K562 (cell line): ENCODE measurements around the gene CPPED1. TPM values are rescaled to one million over a fixed set of nuclear protein-coding genes. Genes with fewer than 3 reads are reported as not detected.

ENCODE experiments used
- CBX3 ChIP-seq, 2 experiments: IDR thresholded peaks; 1 replicate in 1 of 2; 2 replicates in 1 of 2; pipeline ENCODE4 v1.6.1; 2012; ENCODE audit warnings: inconsistent platforms in 2 of 2, low read length in 2 of 2, borderline replicate concordance in 1 of 2, control low read depth in 1 of 2
- CBX5 ChIP-seq: IDR thresholded peaks from 2 replicates; pipeline ENCODE4 v1.6.1; 2014; ENCODE audit warnings: low read depth, borderline replicate concordance
- HOMEZ ChIP-seq: fragments of 250-450 bp; sonication (Bioruptor Pico); IDR thresholded peaks from 2 replicates; pipeline ENCODE4 v1.4.0; 2020; ENCODE audit warnings: mild to moderate bottlenecking, moderate library complexity
- JUN ChIP-seq, 2 experiments: sonication (generic) in 1 of 2; formaldehyde crosslinking in 1 of 2; IDR thresholded peaks; 2 replicates each; pipeline versions ENCODE4 v1.6.1 to v1.8.0; 2012 to 2022; ENCODE audit warnings: borderline replicate concordance in 2 of 2, mild to moderate bottlenecking in 2 of 2, improper control_type of control experiment in 1 of 2, low read depth in 1 of 2, low read length in 1 of 2, missing genetic modification reagents in 1 of 2
- KDM5B ChIP-seq: fragments of 200-600 bp; sonication (generic); IDR thresholded peaks from 2 replicates; pipeline ENCODE4 v1.6.1; 2012; ENCODE audit warnings: low read depth, mild to moderate bottlenecking, moderate library complexity, low read length, control low read depth, inconsistent platforms; ENCODE audit not compliant: insufficient replicate concordance
- KLF13 ChIP-seq: fragments of 450-650 bp; IDR thresholded peaks from 2 replicates; pipeline ENCODE4 v1.6.1; 2016; ENCODE audit warnings: missing genetic modification characterization, low read depth, mild to moderate bottlenecking, missing compliant biosample characterization, moderate library complexity, borderline replicate concordance
- PHB2 ChIP-seq: fragments of 450-650 bp; IDR thresholded peaks from 2 replicates; pipeline ENCODE4 v1.6.1; 2017; ENCODE audit warnings: low read depth
- RFX5 ChIP-seq: IDR thresholded peaks from 2 replicates; pipeline ENCODE4 v1.6.1; 2011; ENCODE audit warnings: low read depth, mild to moderate bottlenecking, improper control_type of control experiment, low read length
- SLC30A9 ChIP-seq: fragments of 250-450 bp; sonication (Bioruptor Pico); IDR thresholded peaks from 2 replicates; pipeline ENCODE4 v1.8.0; 2022; ENCODE audit warnings: mild to moderate bottlenecking, moderate library complexity
- ZHX1 ChIP-seq: fragments of 150-350 bp; conservative IDR thresholded peaks from 2 replicates; pipeline ENCODE4 v1.6.1; 2014; ENCODE audit warnings: low read length
- ZNF639 ChIP-seq, 2 experiments: fragments of 200-800 bp in 1 of 2; sonication (Bioruptor generic) in 1 of 2; sonication (generic) in 1 of 2; formaldehyde crosslinking in 1 of 2; IDR thresholded peaks in 1 of 2; conservative IDR thresholded peaks in 1 of 2; 2 replicates each; pipeline versions ENCODE4 v1.5.0 to v1.6.1; 2016 to 2020; ENCODE audit warnings: missing compliant biosample characterization in 1 of 2, missing genetic modification characterization in 1 of 2, missing genetic modification reagents in 1 of 2
- ZNF785 ChIP-seq: fragments of 250-450 bp; sonication (Bioruptor Pico); IDR thresholded peaks from 2 replicates; pipeline ENCODE4 v1.4.0; 2020; ENCODE audit warnings: mild to moderate bottlenecking
- polyA plus RNA-seq, 8 experiments: library from polyadenylated mRNA; depleted of rRNA in 4 of 8; stranded (reverse) in 5 of 8; unstranded in 3 of 8; fragments of >200 nt; fragmentation: Nextera tagmentation in 2 of 8; fragmentation: Illumina TruSeq in 1 of 8; extraction: Ambion mirVana in 2 of 8; extraction: Trizol in 1 of 8; gene quantifications; 2 replicates each; pipeline versions ENCODE4 v1.2.1 to v1.2.3, GENCODE V29; 2011 to 2014; ENCODE audit warnings: inconsistent platforms in 1 of 8, missing spikeins in 1 of 8
- total RNA-seq, 7 experiments: library from RNA; depleted of rRNA in 6 of 7; stranded (reverse); fragments of >200 nt in 6 of 7; fragmentation: Illumina TruSeq in 2 of 7; extraction: Trizol in 2 of 7; gene quantifications; 2 replicates each; pipeline versions ENCODE4 v1.2.1 to v1.2.3, GENCODE V29; 2011 to 2021; ENCODE audit warnings: low replicate concordance in 1 of 7

CPPED1 gene
- total and polyA plus RNA-seq, 9 of the 15 experiments (the other 6 are each of a cell fraction or from before 2014, with no cell fraction given), result 7.5 to 25.7 (median 16.9) TPM

GRCh38 chr16:12679660-12680272 lies 123.9 kb downstream of the CPPED1 start (continued):
- TF ChIP-seq SLC30A9 (no peak), JUN (IDR thresholded peaks at IDR 0.05; ENCODE audit: borderline replicate concordance, low read depth, low read length) (no peak), JUN (CRISPR knock-in tag; IDR thresholded peaks at IDR 0.05; ENCODE audit: borderline replicate concordance) (no peak), ZHX1 (no peak), PHB2 (no peak), HOMEZ (CRISPR knock-in tag) (no peak), KLF13 (tag) (no peak), KDM5B (no peak), CBX3 (IDR thresholded peaks at IDR 0.05; ENCODE audit: borderline replicate concordance in 1 of 2, low read length in 2 of 2) (no peak), ZNF639 (CRISPR knock-in tag; conservative IDR thresholded peaks at IDR 0.05 in 1 of 2, IDR thresholded peaks at IDR 0.05 in 1 of 2) (no peak), ZNF785 (no peak), CBX5 (no peak), RFX5 (no peak)
